IPS-NIHi11 (cell line): Measurements from ENCODE around the gene HOXD10.

ENCODE experiments used
- DNase-seq: peaks from one replicate; pipeline ENCODE4 v3.0.0; 2012; ENCODE audit warnings: mixed read lengths, low spot score

The HOXD10 gene

DNA sequence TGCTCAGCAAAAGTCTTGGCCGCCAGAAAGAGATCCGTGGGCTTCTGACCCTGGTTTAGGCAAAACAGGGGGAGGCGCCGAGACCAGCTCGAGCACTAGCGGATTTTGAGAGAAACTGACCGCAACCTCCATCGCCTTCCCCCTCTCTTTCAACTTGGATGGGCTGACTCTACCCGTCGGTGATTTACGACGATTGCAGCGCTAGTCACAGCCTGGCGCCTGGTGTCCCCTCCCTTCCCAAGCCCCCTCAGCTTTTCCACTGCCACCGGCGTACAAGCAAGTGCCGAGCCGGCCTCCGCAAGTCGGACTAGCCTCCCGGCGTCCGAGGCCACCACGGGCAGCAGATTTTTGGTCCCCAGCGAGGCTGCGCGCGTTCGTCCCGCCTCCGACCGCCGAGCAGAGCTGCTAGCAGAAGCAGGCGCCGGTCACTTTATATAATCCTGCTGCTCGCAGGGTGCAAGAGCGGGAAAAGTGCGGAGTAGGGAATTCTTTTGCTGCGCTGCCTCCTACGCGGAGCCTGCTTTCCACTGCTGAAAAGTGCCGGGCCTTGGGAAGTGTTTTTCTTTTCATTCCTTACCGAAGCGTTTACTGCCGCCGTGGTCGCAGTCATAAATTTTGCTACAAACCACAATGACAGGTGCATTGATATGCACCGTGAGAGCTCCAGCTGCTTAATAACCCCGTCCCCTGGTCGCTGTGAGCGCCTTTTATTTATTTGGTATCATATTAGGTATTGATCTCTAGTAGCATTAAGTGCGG, 48.2 kb downstream of the HOXD10 start:
- no peak for DNase-seq

- DNase-seq = no peak
Measured at GRCh38 chr2:176165370-176166050, 48.9 kb downstream of the HOXD10 start.

DNA sequence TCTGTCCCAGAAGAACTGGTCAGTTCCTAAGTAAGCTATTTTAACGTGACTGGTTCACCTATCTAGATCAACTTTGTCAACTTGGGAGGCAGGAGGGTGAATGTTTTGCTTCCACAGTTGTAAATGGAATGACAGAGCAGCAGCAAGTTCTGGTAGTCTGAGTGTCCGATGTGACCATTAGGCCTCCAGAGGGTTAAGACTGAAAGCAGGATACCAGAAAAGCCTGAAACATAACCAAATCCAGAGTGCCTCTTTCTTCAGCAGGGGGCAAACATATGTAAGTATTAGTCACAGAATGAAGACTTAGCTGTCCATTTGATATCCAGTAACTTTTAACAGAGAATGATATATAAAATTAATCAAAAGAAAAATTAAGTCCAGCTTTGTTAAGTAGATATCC, 49.7 kb downstream of the HOXD10 start:
- no peak for DNase-seq

- no peak for DNase-seq
Measured at GRCh38 chr2:176167398-176167797, 50.8 kb downstream of the HOXD10 start.

DNA sequence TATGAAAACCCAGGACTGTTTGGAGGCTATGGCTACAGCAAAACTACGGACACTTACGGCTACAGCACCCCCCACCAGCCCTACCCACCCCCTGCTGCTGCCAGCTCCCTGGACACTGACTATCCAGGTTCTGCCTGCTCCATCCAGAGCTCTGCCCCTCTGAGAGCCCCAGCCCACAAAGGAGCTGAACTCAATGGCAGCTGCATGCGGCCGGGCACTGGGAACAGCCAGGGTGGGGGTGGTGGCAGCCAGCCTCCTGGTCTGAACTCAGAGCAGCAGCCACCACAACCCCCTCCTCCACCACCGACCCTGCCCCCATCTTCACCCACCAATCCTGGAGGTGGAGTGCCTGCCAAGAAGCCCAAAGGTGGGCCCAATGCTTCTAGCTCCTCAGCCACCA, 52.6 kb downstream of the HOXD10 start:
- DNase-seq = no peak
